GM18873 (cell line): ENCODE measurements around the gene BMP10.
"Not testable (repeated sequence)": the region's sequence is repeated elsewhere in the genome, so short reads cannot be mapped to it uniquely, and the experiment has no call there.

ENCODE experiments used
- ATAC-seq: cut with Tn5 transposase; IDR thresholded peaks from one replicate; pipeline ENCODE4 v1.9.1; 2021; ENCODE audit warnings: mild to moderate bottlenecking, moderate library complexity, moderate number of reproducible peaks; ENCODE audit not compliant: unreplicated experiment, low FRiP score

Gene BMP10

GRCh38 chr2:68900496-68901198 is 29.4 kb upstream of the BMP10 start:
- ATAC-seq, result no peak

GRCh38 chr2:68895981-68896380 is 24.8 kb upstream of the BMP10 start:
- not testable (repeated sequence) for ATAC-seq

DNA sequence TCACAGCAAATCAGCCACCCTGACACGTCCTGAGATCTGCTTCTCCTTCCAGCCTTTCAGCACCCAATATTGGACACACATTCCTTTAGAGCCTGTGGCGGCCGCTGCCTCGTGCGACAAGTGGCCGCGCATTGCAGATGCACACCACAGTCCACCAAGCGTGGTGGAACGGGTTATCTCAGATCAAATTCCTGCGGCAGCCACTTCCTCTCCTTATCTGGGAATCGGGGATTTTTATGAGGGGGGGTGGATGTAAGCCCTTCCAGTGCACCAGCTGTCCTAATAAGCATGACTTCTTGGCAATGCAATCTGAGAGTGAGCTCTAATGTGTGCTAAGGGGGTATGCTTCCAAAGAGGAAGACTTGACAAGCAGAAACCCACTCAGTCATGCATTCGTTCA is 18.3 kb upstream of the BMP10 start:
- ATAC-seq, result no peak

DNA sequence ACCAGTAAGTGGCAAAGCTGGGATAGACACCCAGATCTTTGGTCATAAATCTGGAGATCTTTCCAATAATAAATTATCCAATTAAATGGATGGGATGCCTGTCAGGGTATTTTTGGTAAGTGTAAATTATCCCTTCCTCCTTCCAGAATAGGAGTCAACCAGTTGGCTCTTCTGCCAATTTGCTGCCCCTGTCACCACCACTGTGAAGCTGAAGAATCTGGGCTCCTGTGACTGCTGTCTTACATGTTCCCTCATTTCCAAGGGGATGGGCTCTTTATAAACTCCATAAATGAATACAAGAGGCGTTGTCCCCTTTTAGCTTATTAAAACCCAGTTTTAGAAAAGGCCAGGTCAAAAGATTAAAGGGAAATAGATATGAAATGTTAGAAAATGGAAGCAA is 17.8 kb upstream of the BMP10 start:
- no peak for ATAC-seq

- no peak for ATAC-seq
Observed at GRCh38 chr2:68888038-68888704, 17.0 kb upstream of the BMP10 start.

GRCh38 chr2:68885811-68886075 is 14.5 kb upstream of the BMP10 start:
- no peak for ATAC-seq

DNA sequence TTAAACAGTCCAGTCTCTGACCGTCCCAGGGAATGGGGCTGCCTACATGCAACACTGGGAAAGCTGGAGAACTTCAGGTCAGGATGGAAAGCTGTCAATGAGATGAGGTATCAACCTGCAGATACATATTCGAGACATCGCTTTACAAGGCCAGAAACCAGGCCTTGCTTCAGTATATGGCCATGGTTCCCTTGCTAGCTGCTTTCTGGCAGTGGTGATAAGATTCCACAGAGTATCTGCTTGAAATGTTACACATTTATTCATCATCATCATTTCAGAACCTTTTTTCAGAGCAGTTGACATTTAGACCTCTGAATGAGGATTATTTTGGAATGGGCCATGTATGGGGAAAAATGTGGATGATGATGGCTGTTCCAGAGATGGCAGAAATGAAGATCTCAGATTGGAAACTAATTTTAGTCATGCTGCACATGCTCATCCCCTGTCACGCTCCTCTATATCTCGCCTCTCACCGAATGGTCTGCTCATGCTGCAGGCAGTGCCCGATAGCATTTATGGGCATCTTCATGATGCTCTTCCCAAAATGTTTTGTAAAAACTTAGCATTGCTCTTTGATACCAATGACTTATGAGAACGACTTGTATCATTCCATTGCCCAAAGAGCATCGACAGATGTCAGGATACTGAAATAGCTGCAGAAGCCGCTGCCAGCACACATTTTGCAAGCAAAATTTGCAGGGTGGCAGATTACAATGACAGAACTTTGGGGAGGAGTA is 14.0 kb upstream of the BMP10 start:
- no peak for ATAC-seq

- no peak for ATAC-seq
Observed at GRCh38 chr2:68880213-68880612, 9.0 kb upstream of the BMP10 start.

GRCh38 chr2:68879296-68879695 is 8.1 kb upstream of the BMP10 start:
- ATAC-seq, result no peak

DNA sequence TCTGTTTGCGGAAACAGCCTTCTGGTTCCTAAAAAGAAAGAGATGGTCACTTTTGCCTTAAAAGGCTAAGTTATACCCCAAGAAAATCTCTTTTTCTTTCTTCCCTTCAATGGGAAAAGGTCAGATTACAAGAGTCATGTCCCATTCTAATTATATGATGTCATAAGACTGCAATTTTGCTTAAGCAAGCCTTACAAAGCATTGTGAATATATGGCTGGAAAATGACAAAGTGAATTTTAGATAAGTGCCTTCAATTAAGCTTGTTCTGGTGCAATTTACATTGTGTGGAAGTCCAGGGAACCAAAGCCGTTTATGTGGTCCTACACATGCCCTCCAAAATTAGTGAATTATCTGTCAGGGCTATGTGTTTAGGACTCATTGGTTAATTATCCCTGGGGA is 7.6 kb upstream of the BMP10 start:
- no peak for ATAC-seq

GRCh38 chr2:68878071-68878711 is 7.0 kb upstream of the BMP10 start:
- ATAC-seq, result no peak

- no peak for ATAC-seq
Observed at GRCh38 chr2:68877079-68877772, 6.0 kb upstream of the BMP10 start.

- no peak for ATAC-seq
Observed at GRCh38 chr2:68870215-68870614, 982 bp downstream of the BMP10 start.

- no peak for ATAC-seq
Observed at GRCh38 chr2:68865108-68865507, 6.1 kb downstream of the BMP10 start.

DNA sequence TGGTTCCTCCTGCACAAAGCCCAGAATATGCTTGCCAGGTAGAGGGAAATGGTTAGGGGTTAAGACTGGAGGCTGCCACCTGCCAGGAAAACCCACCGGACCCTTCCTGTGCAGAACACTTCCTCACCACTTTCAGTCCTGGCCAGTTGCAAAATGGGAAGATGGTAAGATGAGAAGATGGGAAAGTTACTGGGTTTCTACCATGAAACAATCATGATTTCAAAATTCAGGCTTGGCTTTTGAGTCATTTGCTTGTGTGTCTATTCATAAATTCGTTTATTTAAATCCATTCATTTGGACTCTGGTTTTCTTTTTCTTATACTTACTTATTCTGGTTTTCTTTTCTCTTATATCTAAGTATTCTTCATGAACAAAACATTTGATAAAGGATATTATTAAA is 7.2 kb downstream of the BMP10 start:
- ATAC-seq, result no peak

GRCh38 chr2:68862889-68863288 is 8.3 kb downstream of the BMP10 start:
- ATAC-seq, result no peak

GRCh38 chr2:68861330-68861729 is 9.9 kb downstream of the BMP10 start:
- no peak for ATAC-seq

DNA sequence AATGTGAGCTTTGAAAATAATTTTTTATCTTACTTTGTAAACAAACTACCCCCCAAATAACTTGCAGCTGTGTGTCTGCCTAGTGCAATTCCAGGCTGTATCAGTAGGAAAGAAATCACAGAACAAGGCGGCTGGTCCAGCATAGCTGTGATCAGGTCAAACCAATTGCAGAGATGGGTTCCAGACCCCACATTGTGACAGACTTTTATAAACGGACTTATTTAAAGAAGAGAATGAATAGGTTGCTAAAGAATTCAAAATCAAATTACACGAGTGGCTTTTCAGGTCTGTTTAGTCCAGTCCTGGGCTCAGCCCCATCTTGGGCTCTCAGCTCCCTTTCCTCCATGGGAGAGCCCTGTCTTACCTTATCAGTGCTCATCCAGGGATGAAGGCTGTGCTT is 11.1 kb downstream of the BMP10 start:
- ATAC-seq, result no peak

DNA sequence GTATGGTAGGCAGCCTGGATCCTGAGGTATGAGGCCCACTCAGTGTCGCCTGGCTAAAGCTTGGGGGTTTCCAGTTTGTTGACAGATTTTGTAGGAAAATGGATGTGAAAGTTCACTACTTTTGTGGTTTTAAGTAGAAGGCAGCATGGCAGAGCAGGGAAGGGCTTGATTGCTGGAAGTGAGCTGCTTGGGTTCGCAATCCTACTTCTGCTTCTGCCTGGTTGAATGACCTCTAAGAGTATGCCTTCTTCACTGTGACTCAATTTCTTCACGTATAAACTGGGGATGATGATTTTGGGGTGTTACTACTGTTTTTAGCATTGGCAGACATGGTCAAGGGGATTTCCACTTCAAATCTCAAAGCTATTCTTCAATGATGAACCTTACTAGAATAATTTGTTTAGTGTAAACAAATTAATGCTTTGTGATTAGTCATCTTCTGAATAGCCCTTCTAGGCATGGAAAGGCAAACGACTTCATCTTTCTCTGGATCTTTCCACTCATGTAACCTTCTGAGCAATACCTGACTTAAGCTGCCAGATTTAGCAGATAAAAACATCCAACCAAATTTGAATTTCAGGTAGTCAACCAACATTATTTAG is 13.2 kb downstream of the BMP10 start:
- no peak for ATAC-seq

DNA sequence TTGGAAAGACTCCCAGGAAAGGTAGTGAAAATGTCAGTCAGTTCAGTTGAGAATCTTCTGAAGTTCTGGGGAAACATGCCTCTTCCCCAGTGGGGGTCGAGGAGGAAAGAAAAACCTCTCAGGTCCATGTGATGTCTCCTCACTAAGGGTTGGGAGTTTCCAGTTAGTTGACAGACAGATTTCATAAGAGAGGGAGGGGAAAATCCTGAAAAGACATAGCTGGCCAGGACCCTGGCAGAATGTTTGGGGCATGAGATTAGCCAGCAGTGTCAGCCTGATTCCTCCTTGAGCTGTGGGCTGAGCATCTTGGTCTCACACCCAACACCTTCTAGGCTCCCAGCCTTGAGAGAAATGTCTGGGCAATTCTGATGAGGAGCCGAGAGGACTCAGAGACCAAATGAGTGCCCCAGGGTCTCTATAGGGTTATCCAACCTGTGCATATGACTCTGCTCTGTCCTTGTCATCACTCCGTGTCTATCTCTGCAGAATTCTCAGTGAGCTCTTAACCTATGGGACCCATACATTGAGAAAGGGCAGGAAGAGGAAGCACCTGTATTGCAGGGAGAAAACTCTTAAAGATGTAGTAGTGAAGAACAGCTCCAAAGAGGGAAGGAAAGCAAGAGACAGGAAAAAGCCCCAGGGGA is 13.9 kb downstream of the BMP10 start:
- ATAC-seq, result no peak
